Measurements from ENCODE around the gene VPS37B. TPM values are rescaled to one million over a fixed set of nuclear protein-coding genes. Genes with fewer than 3 reads are reported as not detected.

VPS37B gene
- total RNA-seq, 4 donors from 2014 or later, result 4.8 to 8.2 (median 7.6) TPM

DNA sequence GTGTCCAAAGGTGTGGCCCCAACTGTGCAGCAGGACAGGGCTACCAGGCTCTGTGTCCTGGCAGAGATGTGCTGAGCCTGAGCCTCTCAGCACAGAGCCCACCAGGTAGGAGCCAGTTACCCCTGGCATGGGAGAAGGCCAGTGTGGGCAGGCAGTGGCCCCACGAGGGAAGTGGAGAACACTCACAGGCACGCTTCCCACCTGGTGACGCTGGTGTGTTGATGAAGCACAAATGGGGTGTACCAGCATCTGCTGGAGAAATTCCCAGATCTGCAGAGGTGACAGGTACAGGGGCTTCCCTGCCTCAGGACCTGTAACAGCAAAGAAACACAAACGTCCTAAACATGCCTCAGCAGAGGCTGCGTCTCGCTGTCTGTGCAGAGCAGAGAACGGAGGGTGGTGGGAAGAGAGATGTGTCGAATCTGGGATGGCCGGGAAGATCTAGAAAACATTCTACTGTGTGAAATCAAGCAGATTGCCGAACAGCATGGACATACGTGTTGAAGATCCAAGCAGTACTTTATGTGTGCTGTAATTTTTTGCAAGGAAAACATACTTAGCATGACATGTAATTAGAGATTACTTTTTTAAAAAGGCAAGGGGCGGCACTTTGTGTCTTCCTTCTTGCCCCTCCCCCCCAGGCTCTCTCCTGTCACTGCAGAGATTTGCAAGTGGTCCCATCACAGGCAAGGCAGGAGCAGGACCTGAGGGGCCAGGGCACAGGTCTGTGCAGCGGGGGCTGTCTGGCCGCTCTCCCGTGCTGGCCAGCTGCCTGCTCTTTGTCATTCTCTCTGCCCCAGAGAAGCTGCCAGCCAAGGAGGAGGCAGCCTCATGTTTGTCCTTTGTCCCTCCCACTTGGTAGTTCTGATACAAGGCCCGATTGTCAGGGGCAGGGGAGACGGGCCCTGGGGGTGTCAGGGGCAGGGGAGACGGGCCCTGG is 43.3 kb downstream of the VPS37B start:
- H3K27ac ChIP-seq, result peak overlapping the region; percentile 34 to 77 (median 66)
- H3K27me3 ChIP-seq, result no peaks in the 10 kb centered on the region
- TF ChIP-seq, protein P1, sequence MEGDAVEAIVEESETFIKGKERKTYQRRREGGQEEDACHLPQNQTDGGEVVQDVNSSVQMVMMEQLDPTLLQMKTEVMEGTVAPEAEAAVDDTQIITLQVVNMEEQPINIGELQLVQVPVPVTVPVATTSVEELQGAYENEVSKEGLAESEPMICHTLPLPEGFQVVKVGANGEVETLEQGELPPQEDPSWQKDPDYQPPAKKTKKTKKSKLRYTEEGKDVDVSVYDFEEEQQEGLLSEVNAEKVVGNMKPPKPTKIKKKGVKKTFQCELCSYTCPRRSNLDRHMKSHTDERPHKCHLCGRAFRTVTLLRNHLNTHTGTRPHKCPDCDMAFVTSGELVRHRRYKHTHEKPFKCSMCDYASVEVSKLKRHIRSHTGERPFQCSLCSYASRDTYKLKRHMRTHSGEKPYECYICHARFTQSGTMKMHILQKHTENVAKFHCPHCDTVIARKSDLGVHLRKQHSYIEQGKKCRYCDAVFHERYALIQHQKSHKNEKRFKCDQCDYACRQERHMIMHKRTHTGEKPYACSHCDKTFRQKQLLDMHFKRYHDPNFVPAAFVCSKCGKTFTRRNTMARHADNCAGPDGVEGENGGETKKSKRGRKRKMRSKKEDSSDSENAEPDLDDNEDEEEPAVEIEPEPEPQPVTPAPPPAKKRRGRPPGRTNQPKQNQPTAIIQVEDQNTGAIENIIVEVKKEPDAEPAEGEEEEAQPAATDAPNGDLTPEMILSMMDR (IDR thresholded peaks at IDR 0.05 in 4 of 5, conservative IDR thresholded peaks at IDR 0.05 in 1 of 5), result no peak
- TF ChIP-seq POLR2A (IDR thresholded peaks at IDR 0.05), result no peak
- H3K4me3 ChIP-seq, result no peak overlapping the region
- H3K9me3 ChIP-seq, result no peaks in the 10 kb centered on the region
- intact Hi-C loops (cut with DNase I; ENCODE audit: low total_unique reads) (no loop called here), in situ Hi-C loops (cut with MboI; ENCODE audit: low sequenced_read_pairs in 4 of 4) (loop anchor here in 1 of 4 donors (10.0 kb wide), 1 partner anchor 102 kb away; no protein-coding TSS in a partner anchor)
- H3K36me3 ChIP-seq, result no peaks in the 10 kb centered on the region
- peaks cover 0 to 11% of the 10 kb centered on the region in 2 donors for H3K4me1 ChIP-seq
- no peak for DNase-seq
- peak; percentile 24 to 26 for ATAC-seq

DNA sequence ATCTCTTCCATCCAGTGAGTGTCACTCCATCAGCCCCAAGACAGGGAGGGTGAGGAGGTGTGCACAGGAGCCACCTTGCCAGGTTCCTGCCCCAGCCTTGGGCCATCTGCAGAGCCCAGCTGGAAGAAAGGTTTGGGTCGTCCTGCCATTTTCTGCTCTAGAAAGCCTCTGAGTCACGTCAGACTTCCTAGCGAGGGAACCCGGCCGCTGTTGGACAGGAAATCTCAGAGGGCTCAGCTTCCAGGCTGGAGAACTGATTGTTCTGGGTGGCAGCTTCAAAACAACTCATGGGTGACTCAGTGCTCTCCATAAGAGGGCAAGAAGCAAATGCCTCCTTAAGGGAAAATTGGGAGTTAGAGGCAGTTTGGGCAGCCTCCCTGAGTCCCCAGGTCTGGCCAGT is 44.1 kb downstream of the VPS37B start:
- Histone ChIP-seq H3K9me3 (no peaks in the 10 kb centered on the region), H3K27me3 (no peaks in the 10 kb centered on the region), H3K4me3 (no peak overlapping the region), H3K27ac (peak overlapping the region; percentile 55 to 77 (median 66)), H3K4me1 (peaks cover 0 to 11% of the 10 kb centered on the region in 2 donors), H3K36me3 (no peaks in the 10 kb centered on the region)
- ATAC-seq (peak; percentile 58 to 82), DNase-seq (no peak)
- no peak for TF ChIP-seq POLR2A (IDR thresholded peaks at IDR 0.05)
- TF ChIP-seq, protein P1 (IDR thresholded peaks at IDR 0.05 in 4 of 5, conservative IDR thresholded peaks at IDR 0.05 in 1 of 5), result no peak
- intact Hi-C loops (cut with DNase I; ENCODE audit: low total_unique reads), result no loop called here
- in situ Hi-C loops (cut with MboI; ENCODE audit: low sequenced_read_pairs in 4 of 4), result loop anchor here in 1 of 4 donors (10.0 kb wide), 1 partner anchor 103 kb away; no protein-coding TSS in a partner anchor

DNA sequence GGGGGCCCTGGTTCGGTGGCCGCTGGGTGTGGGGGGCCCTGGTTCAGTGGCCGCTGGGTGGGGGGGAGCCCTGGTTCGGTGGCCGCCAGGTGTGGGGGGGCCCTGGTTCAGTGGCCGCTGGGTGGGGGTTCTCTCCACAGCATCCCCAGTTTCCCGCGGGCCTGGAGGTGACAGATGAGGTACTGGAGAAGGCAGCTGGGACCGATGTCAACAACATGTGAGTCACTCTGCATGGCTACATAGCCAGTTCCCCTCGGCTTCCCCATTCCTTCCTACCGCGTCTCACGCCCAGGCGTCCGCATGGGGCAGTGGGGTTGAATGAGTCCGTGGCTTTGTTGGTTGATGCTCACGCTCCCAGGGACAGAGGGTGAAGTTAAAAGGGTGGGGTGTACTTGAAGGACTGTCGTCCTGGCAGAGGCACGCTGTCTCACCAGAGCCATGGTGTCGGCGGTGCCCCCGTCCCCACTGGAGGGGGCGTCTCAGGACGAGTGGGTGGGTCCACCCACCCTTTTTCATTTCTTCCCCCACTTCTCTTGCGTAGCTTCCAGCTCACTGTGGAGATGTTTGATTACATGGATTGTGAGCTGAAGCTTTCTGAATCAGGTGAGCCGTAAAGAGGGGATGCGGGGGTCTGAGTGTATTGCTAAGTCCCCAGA is 45.1 kb downstream of the VPS37B start:
- no peaks in the 10 kb centered on the region for H3K9me3 ChIP-seq
- no peaks in the 10 kb centered on the region for H3K27me3 ChIP-seq
- peak overlapping the region; percentile 24 to 77 (median 66) for H3K27ac ChIP-seq
- H3K36me3 ChIP-seq, result no peaks in the 10 kb centered on the region
- ATAC-seq (no peak), DNase-seq (no peak)
- TF ChIP-seq, protein P1 (IDR thresholded peaks at IDR 0.05 in 4 of 5, conservative IDR thresholded peaks at IDR 0.05 in 1 of 5), result no peak
- no peak for TF ChIP-seq POLR2A (IDR thresholded peaks at IDR 0.05)
- H3K4me3 ChIP-seq, result no peak overlapping the region
- in situ Hi-C loops (cut with MboI; ENCODE audit: low sequenced_read_pairs in 4 of 4), result loop anchor here in 1 of 4 donors (10.0 kb wide), 1 partner anchor 104 kb away; no protein-coding TSS in a partner anchor
- H3K4me1 ChIP-seq, result peaks cover 0 to 16% of the 10 kb centered on the region in 2 donors
- intact Hi-C loops (cut with DNase I; ENCODE audit: low total_unique reads), result no loop called here

DNA sequence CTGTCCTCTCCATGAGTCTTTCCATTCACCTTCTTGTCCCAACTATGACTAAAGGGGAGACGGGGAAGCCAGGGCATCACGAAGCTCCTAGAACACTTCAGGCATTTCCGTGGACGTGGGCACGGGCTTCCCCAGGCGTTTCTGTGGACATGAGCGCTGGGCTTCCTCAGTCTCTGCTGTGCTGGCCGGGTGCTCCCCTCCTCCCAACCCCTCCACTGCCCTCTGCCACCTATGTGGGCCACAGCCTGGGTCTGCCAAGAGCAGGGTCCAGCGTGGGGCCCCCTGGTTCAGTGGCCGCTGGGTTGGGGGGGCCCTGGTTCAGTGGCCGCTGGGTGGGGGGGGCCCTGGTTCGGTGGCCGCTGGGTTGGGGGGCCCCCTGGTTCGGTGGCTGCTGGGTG is 45.9 kb downstream of the VPS37B start:
- Histone ChIP-seq H3K27ac (peak overlapping the region in 2 of 4 donors; percentile 9 to 30), H3K9me3 (no peaks in the 10 kb centered on the region), H3K4me3 (no peak overlapping the region), H3K4me1 (peaks cover 0 to 16% of the 10 kb centered on the region in 2 donors), H3K36me3 (no peaks in the 10 kb centered on the region), H3K27me3 (no peaks in the 10 kb centered on the region)
- no peak for TF ChIP-seq POLR2A (IDR thresholded peaks at IDR 0.05)
- TF ChIP-seq, protein P1 (IDR thresholded peaks at IDR 0.05 in 4 of 5, conservative IDR thresholded peaks at IDR 0.05 in 1 of 5), result no peak
- intact Hi-C loops (cut with DNase I; ENCODE audit: low total_unique reads) (no loop called here), in situ Hi-C loops (cut with MboI; ENCODE audit: low sequenced_read_pairs in 4 of 4) (loop anchor here in 1 of 4 donors (10.0 kb wide), 1 partner anchor 105 kb away; no protein-coding TSS in a partner anchor)
- ATAC-seq (no peak), DNase-seq (no peak)
